Cardiac ventricle fibroblast (primary cell): ENCODE results near the gene TSC22D3. TPM values are rescaled to one million over a fixed set of nuclear protein-coding genes. Genes with fewer than 3 reads are reported as not detected.

Experiments used
- total RNA-seq: library from RNA; depleted of rRNA; stranded (reverse); fragments of >200 nt; gene quantifications from 2 replicates; pipeline ENCODE4 v1.2.3, GENCODE V29; 2015

Gene TSC22D3
- total RNA-seq: 141 and 162 TPM in 2 replicates

GRCh38 chrX:107775734-107776511 lies at the start of gene TSC22D3:
TSS of gene TSC22D3 (minus strand) at chrX:107775787. CDS start at chrX:107775419, 368 bp downstream.

GRCh38 chrX:107777536-107777832 lies 1.9 kb upstream of the TSC22D3 start, which contains the start of gene NCBP2L:
TSS of gene NCBP2L (plus strand) at chrX:107777733. CDS start at chrX:107794221, 16,488 bp downstream.

Other genes with a start within 250 kb of the TSC22D3 start
- gene PRPS1, start 147.3 kb downstream of the TSC22D3 start, total RNA-seq: 14.5 and 24.6 TPM in 2 replicates
- not detected in 2 replicates for gene NCBP2L, start 1.9 kb upstream of the TSC22D3 start, total RNA-seq
- 15.0 and 17.2 TPM in 2 replicates for gene MID2, start 50.1 kb upstream of the TSC22D3 start, total RNA-seq
- gene TEX13B, start 206.6 kb upstream of the TSC22D3 start, total RNA-seq: not detected in 2 replicates